Activated naive CD8-positive, alpha-beta T cell treated with anti-CD3 and anti-CD28 coated beads, Interleukin-2, amount 50 U/mL, for 16 hours (primary cell): ENCODE data around the gene NES.

Experiments used
- DNase-seq: peaks from one replicate; pipeline ENCODE4 v3.0.0-alpha.2; 2020; ENCODE audit warnings: low read depth, low spot score

Gene NES

DNA sequence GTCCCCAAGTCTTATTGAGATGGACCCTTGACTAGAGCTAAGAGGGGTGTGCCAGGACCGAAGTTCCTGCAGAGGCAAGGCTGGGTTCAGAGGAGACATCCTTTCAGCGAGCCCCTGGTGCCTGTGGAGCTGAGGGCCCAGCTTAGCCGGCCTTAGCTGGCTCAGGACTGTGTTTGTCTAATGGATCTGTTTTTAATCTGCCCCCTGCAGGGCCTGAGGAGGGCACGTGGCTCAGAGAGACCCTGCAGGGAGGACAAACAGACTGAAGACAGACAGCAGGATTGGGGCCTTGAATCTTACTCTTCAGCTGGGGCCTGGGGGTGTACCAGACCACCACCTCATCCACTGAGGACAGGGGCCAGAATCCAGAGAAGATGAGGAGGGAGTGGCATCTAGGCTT lies 26.5 kb upstream of the NES start:
- DNase-seq: no peak

DNA sequence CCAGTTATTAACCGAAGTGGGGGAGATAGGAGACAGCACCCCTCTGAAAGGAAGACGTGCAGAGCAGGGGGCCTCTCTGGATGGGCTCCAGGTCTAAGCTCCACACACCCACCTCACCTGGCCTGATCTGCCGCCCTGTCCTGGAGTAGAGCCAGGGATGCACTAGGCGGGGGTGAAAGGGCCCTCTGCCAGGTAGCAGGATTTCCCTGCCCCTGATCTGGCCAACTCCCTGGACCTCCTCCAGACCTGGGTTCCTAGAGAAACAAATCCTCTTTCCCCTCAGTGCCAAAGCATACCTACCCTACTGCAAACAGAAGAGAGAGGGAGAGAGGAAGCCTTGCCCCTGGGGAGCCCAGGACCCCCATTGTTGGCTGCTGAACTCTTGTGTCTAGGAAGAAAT lies 26.1 kb upstream of the NES start:
- DNase-seq: no peak

DNA sequence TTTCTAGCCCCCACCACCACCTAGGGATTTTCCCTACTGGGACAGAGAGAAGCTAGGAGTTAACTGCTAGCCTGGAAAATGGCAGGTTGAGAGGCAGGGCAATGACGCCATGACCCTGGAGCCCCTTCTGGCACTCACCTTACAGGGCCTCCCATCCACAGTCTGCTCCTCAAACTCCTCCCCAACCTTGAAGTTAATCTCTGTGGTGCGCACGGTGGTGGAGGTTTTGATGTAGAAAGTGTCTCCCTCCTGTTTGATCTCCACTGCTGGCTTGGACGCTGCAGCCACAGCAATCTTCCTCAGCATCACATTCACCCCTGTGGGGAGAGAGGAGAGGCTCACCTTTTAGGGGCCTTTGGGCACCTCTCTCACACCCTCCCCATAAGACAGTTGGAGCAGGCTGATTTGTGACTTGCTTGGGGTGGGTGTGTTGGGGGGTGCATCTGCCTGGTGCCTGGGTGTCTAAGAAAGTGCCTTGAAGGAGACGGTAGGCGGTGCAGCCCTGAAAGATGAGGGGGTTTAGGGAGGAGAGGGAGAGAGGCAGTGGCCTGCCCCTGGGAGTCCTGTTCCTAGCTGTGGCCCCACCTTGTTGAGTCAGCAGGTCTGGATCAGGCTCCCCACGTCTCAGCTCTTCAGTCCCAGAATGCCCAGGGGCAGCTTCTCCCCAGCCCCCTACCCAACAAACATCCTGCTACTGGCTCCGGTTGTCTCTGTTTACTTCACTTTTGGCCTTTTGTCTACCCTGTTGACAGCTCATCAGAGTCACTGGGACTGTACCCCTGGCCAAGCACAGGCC lies 23.7 kb upstream of the NES start:
- DNase-seq: no peak

DNA sequence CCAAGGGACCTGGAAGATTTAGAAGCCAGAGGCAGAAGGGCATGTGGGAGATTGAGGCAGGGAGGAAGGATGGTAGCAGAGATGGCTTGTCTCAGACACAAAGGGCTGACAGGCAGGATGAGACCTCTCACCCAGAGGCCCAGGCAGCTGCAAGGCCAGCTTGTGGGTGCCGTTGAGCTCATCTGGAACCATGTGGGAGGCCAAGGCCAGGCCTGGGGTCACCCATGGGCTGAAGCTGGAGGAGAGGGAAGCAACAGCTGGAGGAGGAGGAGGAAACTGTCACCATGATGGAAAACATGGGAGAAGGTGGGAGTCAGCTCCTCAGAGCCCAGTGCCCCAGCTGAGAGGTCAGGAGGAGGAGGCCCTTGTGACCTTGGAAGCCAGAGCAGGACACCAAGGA lies 21.8 kb upstream of the NES start:
- DNase-seq: no peak

DNA sequence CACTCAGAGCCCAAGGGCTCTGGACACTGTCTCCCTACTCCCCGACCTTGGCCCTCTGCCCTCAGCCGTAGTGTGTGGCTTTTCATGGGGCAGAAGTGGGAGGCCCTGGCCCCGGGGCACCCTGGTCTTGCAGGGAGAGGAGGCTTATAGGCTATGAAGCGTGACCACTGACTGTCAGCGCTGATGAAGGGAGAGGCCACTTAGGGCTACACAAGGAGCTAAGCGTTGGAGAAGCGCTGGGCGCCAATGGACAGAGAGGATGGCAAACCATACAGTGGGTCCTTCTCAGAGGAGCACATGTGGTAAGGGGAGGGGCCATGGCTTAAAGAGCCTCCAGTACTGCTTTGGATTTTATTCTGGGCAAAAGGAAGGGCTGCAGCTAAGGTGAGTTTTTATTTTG lies 20.3 kb upstream of the NES start:
- no peak for DNase-seq

DNA sequence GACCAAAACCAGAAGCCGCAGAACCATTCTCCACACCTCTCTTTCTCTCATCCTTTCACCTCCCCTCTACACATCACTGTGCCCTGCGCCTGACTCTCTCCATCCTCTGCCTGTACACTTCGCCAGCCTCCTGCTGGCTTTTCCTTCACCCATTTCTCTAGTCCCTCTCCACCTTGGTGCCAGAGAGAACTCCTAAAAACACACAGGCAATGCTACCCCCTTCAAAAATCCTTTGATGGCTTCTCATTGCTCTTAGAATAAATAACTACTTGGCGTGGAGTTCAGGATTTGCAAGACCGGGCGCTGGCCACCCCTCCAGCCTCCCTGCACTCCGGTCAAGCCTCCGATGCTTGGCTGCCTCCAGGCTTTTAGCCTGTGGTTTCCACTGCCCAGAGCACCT lies 19.5 kb upstream of the NES start:
- no peak for DNase-seq

DNA sequence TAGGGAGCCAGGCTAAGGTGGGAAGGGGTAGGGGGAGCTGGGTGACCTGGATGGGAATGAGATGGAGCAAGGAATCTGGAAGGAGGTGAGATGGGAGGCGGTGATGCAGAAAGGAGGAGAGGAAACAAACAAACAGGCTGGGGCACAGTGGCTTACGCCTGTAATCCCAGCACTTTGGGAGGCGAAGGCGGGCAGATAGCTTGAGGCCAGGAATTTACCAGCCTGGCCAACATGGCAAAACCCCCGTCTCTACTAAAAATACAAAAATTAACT lies 17.4 kb upstream of the NES start:
- no peak for DNase-seq

DNA sequence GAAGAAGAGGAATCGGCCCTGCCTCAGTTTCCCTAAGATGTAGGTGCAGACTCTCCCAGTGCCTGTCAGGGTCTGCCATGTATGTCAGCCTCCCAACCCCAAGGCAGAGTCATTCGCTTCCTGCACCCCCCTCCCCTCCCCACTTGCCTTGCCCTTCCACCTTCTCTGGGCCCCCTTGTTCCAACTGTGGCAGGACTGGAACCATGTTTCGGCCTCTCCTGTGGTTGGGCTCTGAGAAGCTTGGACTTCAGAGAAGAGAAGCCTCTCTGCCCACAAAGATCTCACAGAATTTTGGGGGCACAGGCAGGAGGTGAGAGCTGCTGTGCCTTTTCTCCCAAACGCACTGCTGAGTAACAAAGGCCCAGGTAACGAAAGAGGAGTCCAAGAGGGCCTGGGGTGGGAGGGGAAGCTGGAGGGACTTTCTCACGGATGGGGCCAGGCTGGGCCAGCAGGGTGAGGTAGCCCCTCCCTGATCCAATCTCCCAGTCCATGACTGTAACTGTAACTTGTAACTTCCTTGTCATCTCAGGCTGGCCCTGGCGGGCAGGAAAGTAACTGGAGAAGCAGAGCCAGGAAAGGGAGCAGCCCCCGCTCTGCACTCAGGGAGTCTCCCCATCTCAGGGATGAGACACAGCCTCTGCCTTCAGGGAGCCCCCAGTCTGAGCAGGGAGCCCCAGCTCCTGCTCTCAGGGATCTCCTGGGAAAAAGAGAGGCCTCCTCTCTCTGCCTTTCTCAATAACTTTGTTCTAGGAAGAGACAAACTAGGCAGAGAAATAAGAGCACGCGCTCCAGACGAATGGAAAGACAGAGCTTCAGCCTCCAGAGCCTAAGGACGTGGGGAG lies 16.9 kb upstream of the NES start:
- DNase-seq: no peak

DNA sequence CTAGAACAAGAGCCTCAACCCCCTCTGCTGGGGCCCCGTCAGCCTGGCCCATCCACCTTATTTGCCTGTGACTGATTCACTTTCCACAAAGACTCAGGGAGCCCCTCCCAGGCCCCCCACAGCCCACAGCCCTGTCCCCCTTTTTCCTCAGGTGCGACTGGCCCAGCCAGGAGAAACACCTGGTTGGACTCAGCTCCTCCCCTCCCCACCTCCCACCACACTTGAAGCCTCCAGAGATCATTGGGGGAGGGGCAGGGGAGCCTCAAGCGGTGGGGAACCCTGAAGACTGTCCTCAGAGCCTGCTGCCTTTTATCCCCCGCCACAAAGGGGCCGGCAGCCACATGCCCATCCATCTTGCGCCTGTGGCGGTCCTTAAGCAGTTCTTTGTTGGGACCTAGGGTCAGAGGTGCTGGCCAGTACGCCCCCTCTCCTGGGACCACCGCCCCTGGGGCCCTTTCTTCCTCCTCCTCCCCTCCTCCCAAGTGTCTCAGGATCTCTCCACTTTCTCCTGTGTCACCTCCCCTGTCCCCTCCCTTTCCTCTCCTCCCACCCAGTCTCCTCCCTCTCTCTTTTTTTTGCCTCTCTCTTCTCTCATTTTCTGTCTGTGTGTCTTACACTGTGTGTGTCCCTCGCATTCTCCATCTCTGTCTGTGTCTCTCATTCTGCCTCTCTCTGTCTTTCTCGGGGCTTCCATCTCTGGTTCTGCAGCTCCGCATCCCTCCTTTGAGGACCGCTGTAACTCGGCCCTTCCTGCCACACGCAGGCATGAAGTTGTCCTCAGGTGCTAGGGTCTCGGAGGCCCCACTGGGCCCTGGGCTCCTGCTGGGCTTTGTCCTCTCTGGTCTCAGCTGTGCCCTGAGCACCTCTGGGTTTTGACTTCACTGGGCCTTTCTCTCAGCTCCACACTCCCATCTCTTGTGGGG lies 16.0 kb upstream of the NES start:
- no peak for DNase-seq

DNA sequence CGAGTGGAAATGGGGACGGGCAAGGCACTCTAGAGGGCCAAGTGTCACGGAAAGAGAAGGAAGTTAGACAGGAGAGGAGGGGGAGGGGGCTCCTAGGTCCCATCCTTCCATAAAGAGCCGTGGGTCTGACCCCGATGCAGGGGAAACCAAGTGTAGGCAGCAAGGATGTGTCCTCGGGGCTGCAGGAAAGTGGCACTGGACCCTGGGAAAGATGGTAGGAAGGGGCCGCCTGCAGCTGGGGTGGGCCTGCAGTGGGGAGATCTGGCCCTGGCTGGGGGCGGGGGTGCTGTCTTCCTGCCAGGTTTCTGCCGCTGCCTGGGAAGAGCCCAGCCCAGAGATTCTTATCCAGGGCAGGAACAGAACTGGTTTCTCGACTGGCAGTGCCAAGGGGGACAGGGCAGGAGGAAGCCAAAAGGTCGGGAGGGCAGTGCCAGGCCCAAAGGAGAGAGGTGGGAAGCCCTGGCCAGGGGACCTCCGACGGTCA lies 15.3 kb upstream of the NES start:
- no peak for DNase-seq

DNA sequence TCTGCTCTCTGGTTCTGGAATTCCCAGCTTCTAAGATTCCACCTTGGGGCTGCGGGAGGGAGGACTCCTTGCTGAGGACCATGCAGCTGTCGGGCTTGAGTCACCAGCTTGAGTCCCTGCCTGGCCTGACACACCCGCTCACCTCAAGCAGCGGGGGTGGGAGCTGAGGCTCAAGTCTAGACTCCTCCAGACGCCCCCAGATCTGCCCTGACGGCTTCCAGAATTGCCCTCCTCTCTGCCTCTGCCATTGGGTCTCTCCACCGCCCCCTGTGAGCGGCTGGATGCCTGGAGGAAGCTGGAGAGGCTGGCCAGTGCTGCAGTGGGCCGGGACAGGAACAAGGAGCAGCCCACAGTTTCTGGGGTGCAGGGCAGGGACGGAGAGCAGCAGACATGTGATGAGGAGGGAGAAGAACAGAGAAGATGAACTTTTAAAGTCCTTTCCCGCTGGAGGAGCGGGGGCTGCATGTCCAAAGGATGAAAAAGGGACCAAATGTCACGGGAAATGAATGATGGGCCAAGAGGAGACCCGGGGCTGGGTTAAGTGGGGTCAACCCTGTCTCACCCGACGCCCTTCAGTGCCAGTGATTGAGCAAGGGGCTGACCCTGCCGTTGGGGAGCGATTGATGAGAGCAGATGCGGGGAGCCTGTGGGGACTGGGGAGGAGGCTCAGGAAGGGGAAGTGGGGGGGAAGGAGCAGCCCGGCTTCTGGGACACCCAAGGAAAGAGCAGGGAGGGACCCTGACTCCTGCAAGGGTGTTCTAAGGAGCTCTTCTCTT lies 14.6 kb upstream of the NES start:
- no peak for DNase-seq

DNA sequence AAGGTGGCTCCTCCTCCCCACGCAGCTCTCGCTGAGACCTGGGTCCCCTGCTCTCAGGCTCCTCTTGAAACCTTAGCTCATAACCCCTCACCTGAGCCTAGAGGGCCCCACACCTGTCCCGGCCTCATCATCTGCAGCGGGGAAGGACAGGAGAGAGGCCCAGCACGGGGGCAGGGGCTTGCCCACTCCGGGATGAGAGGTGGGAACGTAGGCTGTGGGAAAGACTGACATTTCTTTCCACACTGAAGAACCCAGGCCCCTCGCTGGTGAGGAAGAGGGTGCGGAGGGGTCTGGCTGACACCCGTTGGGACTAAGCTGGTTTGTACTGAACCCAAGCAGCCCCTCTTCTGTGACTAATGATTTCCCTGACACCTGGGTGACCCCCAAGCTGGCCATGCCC lies 14.0 kb upstream of the NES start:
- no peak for DNase-seq

DNA sequence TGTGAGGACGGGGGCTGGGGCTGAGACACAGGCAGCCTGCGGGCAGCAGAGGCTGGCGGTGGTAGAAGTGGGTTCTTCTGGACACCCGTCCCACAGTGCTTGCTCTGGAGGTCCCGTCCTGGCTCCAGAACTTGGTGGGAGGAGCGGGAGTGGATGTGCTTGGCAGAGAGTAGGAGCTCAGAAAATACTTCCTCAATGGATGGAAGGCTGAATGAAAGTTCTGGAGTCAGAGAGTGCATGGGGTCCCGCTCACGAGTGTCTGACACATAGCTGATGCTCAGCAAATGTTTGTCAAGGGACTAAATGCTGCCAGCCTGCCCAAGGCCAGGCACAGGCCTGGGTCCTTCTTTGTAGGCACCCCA lies 13.4 kb upstream of the NES start:
- no peak for DNase-seq

DNA sequence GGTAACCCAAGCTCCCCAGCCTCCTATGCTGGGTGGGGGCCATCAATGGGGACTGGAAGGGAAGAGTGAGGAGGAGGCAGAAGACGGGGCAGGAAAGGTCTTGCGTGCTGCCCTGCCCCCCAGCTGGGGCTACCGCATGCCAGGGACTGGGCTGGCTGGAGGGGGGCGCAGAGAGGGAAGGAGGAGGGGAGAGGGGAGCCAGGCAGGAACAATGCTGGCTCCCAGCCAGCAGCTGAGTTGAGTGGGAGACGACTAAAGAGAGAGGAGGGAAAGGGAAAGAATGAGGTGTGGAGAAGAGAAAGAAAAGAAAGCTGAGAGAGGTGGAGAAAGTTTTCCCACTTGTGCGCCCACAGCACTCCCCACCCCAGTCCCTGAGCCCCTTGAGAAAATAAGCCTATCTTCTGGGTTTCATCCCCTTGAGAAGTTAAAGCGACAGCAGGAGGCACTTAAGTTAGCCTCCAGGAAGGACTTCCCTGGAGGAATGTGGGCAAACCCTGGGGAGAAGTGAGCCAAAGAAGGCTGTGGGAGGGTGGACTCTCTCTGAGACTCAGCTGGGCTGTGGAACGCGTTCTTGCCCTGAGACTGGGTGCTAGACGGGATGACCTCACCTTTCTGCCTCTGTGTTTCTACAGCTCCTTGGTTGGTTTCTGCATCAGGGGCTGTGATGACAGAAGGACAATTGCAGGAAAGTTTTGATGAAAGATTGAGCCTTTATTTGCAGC lies 12.9 kb upstream of the NES start:
- no peak for DNase-seq

DNA sequence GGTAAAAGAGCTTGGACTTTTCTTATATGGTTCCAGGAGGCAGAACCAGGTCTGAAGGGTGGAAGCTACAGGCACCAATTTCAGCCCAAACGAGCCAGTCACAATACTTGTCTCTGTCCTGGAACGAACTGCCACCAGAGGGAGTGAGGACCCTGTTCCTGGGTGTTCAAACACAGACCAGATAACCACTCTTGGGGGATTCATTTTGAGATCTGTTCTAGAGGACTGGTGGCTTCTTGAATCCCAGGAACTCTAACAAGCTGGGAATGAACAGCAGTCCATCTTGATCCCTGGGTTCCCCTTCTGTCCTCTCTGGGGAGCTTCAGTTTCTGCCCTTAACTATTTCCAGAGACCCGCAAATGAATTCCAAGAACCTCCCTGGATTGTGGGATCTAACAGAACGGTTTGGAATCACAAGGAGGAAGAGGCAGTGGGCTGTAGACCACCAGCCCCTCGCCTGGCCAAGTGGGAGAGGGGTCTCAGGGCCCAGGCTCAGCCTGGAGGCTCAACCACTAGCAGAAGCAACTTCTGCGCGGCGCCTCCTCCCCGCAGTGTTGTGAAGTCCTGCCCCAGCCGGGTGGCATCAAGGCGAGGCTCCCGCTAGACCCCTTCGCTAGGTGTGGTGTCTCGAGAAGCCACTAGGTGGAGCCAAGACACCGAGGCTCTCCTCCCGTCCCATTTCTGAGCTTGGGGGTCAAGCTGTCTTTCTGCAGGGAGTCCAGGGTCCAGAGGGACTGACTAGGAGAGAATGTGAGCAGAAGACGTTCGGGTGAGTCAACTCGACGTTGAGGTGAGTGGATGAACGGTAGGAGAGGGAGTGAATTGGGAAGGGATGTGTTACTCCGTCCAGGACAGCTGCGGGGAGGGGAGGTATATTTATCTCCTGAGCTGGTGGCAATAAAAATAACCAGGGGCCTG lies 12.1 kb upstream of the NES start:
- DNase-seq: peak; percentile 51

DNA sequence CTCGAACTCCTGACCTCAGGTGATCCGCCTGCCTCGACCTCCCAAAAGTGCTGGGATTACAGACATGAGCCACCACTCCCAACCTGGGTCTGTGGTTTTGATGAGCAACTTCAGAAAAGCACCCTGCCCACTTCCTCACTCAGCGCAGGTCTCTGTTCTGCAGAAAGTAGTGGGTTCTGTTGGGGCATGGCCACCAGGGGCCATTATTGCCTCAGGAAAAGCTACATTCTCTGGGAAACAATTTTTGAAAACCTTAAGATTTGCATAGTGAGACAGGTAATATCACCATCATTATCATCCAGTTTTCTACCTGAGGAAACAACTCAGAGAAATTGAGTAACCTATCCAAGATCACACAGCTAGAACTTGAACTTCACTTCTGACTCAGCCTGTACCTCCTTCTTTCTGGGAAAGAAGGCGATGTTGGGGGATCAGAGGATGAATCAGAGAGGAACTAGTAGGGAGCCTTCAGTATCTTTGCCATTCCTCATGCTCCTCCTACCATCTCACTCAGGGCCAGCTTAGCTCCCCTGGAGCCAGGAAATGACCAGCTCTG lies 7.1 kb upstream of the NES start:
- no peak for DNase-seq

DNA sequence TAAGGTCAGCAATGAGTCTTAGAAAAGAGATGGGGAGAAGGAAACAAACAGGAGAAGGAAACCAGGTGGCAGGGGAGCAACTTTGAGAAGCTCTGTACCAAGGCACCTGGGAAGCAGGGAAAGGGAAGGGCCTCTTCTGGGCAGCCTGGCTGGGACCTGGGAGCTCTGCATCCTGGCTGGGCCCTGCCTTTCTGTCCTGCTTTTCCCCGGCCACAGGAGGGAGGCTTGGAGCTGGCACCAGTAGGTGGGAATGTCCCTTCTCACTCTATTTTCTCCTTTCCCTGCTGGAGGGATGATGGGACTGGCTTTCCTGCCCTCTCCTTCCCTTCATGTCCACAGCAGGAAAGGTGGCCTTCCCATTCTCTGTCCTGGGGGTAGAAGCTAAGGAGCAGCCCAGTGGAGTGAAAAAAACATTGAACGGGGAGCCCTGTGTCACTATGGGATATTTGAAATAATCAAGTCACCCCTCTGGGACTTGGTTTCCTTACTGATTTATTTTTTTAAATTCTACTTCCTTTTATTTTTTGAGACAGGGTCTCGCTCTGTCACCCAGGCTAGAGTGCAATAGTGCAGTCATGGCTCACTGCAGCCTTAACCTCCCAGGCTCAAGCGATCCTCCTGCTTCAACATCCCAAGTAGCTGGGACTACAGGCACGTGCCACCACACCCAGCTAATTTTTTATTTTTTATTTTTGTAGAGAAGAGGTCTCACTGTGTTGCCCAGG lies 5.1 kb upstream of the NES start:
- no peak for DNase-seq

DNA sequence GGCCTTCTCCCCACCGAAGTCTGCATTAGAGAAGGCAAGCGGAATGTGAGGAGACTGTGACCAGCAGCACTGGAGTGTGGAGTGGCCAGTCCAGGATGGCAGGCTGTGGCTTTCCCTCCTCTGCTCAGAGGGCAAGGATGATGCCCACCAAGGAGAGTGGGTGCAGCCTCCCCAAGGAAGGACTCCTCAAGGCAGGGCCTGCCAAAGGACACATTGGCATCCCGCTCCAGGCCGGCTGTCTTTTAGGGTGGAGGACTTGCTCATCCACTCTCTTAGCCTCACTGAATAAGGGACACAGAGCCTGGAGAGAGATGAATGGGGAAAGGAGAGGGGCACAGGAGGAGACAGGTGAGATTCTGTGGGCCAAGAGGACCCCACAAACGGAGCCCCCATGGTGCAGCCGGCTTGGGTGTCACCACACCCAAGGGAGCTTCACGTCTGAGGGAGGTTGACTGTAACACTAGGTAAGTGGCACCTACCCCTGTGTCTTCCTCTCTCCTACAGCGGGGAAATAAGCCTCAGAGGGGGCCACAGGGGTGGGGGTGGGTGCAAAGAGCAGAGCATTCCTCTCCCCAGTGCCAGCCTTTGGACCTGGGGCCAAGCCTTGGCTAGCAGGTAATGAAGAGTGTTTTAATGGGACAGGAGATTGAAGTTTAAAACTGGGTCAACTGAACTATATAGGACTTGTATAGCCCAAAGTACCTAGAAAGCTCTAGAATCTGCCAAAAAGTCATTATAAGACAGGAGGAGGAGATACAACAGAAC lies 4.2 kb upstream of the NES start:
- DNase-seq: no peak
